ENCODE data around the gene FAM222A.

FAM222A gene

DNA sequence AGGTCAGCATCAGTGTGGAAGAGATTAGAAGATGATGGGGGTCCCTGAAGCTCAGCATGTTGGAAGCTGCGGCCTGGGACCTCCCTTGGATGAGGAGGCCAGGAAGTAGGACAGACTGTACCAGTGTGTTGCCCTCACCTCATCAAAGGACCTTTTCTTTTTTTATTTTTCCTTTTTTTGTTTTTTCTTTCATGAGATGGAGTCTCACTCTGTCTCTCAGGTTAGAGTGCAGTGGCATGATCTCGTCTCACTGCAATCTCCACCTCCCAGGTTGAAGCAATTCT is 16.4 kb upstream of the FAM222A start:
- no peak for DNase-seq (ENCODE audit: low read depth in 1 of 2, low spot score in 1 of 2)
- TF ChIP-seq, protein P1, sequence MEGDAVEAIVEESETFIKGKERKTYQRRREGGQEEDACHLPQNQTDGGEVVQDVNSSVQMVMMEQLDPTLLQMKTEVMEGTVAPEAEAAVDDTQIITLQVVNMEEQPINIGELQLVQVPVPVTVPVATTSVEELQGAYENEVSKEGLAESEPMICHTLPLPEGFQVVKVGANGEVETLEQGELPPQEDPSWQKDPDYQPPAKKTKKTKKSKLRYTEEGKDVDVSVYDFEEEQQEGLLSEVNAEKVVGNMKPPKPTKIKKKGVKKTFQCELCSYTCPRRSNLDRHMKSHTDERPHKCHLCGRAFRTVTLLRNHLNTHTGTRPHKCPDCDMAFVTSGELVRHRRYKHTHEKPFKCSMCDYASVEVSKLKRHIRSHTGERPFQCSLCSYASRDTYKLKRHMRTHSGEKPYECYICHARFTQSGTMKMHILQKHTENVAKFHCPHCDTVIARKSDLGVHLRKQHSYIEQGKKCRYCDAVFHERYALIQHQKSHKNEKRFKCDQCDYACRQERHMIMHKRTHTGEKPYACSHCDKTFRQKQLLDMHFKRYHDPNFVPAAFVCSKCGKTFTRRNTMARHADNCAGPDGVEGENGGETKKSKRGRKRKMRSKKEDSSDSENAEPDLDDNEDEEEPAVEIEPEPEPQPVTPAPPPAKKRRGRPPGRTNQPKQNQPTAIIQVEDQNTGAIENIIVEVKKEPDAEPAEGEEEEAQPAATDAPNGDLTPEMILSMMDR (IDR thresholded peaks at IDR 0.05; ENCODE audit: insufficient read depth, low read length) = no peak
- TF ChIP-seq SPI1 (IDR thresholded peaks at IDR 0.05; ENCODE audit: borderline replicate concordance, low read depth) = no peak
- no peak for TF ChIP-seq GABPA (IDR thresholded peaks at IDR 0.05; ENCODE audit: low read depth)
- TF ChIP-seq, protein P2, sequence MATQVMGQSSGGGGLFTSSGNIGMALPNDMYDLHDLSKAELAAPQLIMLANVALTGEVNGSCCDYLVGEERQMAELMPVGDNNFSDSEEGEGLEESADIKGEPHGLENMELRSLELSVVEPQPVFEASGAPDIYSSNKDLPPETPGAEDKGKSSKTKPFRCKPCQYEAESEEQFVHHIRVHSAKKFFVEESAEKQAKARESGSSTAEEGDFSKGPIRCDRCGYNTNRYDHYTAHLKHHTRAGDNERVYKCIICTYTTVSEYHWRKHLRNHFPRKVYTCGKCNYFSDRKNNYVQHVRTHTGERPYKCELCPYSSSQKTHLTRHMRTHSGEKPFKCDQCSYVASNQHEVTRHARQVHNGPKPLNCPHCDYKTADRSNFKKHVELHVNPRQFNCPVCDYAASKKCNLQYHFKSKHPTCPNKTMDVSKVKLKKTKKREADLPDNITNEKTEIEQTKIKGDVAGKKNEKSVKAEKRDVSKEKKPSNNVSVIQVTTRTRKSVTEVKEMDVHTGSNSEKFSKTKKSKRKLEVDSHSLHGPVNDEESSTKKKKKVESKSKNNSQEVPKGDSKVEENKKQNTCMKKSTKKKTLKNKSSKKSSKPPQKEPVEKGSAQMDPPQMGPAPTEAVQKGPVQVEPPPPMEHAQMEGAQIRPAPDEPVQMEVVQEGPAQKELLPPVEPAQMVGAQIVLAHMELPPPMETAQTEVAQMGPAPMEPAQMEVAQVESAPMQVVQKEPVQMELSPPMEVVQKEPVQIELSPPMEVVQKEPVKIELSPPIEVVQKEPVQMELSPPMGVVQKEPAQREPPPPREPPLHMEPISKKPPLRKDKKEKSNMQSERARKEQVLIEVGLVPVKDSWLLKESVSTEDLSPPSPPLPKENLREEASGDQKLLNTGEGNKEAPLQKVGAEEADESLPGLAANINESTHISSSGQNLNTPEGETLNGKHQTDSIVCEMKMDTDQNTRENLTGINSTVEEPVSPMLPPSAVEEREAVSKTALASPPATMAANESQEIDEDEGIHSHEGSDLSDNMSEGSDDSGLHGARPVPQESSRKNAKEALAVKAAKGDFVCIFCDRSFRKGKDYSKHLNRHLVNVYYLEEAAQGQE (IDR thresholded peaks at IDR 0.05; ENCODE audit: insufficient replicate concordance, low read depth) = no peak
- no peak for TF ChIP-seq POLR2AphosphoS5 (IDR thresholded peaks at IDR 0.05; ENCODE audit: low read depth)
- Histone ChIP-seq H3K4me3 (replicated peaks; ENCODE audit: insufficient read depth, low read length) (no peak overlapping the region), H3K27ac (replicated peaks) (no peak overlapping the region), H3K27me3 (ENCODE audit: insufficient read depth, poor library complexity, severe bottlenecking) (peaks cover 6% of the 10 kb centered on the region)

DNA sequence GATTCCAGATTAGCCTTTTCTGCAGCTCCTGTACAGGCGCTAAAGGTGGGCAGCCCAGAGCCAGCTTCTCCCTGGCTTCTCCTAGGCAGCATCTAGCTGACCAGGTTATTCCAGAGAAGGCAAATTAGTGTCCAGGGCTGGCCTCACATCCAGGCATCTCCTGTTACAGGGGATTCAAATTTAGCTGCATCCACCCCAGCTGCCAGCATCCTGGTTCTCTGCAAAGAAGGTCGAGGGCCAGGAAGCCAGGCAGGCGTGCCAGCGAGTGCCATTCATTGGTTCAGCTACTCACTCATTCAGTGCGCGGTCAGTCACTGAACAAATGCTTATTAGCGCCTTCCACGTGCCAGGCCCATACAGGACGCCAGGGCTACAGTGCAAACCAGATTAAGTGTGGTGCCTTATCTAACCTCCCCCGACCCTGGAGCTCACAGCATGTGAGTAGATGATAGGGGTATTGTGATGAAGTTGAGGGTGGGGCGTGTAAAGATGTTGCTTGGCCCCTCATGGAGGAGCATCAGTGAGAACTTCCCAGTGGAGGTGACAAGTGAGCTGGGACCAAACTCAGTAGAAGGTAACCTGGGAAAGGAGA is 15.7 kb upstream of the FAM222A start:
- no peak for DNase-seq (ENCODE audit: low read depth in 1 of 2, low spot score in 1 of 2)
- H3K4me3 ChIP-seq (replicated peaks; ENCODE audit: insufficient read depth, low read length) = no peak overlapping the region

DNA sequence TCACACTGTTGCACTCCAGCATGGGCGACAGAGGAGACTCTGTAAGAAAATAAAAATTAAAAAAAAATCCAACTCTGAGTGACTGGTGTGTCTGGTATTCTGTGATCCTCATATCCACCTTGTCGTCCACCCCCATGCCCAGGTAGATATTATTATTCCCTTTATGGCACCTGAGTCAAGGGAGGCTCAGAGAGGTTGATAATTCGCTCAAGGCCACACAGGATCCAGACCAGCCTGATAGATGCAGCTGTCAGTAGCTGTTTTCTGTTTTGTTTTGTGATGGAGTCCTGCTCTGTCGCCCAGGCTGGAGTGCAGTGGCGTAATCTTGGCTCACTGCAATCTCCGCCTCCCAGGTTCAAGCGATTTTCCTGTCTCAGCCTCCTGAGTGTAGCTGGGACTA is 14.8 kb upstream of the FAM222A start:
- TF ChIP-seq, protein P2 (IDR thresholded peaks at IDR 0.05; ENCODE audit: insufficient replicate concordance, low read depth) = no peak
- TF ChIP-seq SPI1 (IDR thresholded peaks at IDR 0.05; ENCODE audit: borderline replicate concordance, low read depth) = no peak
- TF ChIP-seq, protein P1 (IDR thresholded peaks at IDR 0.05; ENCODE audit: insufficient read depth, low read length) = no peak
- TF ChIP-seq GABPA (IDR thresholded peaks at IDR 0.05; ENCODE audit: low read depth) = no peak
- no peak for TF ChIP-seq POLR2AphosphoS5 (IDR thresholded peaks at IDR 0.05; ENCODE audit: low read depth)
- peaks cover 2% of the 10 kb centered on the region for H3K27me3 ChIP-seq (ENCODE audit: insufficient read depth, poor library complexity, severe bottlenecking)
- H3K27ac ChIP-seq (replicated peaks) = no peak overlapping the region
- DNase-seq (ENCODE audit: low read depth in 1 of 2, low spot score in 1 of 2) = no peak
- H3K4me3 ChIP-seq (replicated peaks; ENCODE audit: insufficient read depth, low read length) = no peak overlapping the region

More for the DNA sequence above, 15.7 kb upstream of the FAM222A start:
- Histone ChIP-seq H3K27ac (replicated peaks) (no peak overlapping the region), H3K27me3 (ENCODE audit: insufficient read depth, poor library complexity, severe bottlenecking) (peaks cover 2% of the 10 kb centered on the region)
- TF ChIP-seq, protein P1 (IDR thresholded peaks at IDR 0.05; ENCODE audit: insufficient read depth, low read length) = no peak
- no peak for TF ChIP-seq POLR2AphosphoS5 (IDR thresholded peaks at IDR 0.05; ENCODE audit: low read depth)
- TF ChIP-seq, protein P2 (IDR thresholded peaks at IDR 0.05; ENCODE audit: insufficient replicate concordance, low read depth) = no peak
